ENCODE results near the gene SNRPA1. TPM values are rescaled to one million over a fixed set of nuclear protein-coding genes. Genes with fewer than 3 reads are reported as not detected.

The SNRPA1 gene
- total and polyA plus RNA-seq, 2 donors (not counting 1 experiment from before 2014, with no cell fraction given), result 97.7 to 113 TPM

DNA sequence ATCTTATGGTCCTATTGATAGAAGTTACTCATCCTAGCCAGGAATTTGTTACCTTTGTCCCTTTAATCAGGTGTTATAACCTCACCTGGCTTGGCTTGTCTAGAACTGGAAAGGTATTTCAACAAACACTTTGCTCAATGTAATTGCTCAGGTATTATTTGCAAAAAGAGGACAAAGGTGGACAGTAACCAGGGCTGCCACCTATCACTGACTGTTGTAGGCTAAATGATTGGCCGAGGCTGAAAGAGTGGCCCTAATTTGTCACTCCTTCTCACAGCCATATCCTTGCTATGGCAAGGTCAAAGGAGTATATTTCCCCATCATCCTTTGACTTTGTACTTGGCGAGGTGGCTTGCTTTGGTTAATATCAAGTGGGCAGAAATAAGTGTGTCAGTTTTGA is 15.0 kb downstream of the SNRPA1 start:
- Histone ChIP-seq H3K4me2 (replicated peaks; ENCODE audit: low read depth, low read length, poor library complexity, severe bottlenecking) (no peak overlapping the region), H2AFZ (ENCODE audit: insufficient read depth, low read depth, low read length, poor library complexity, severe bottlenecking) (no peak overlapping the region), H3K27me3 (replicated peaks in 1 of 4; ENCODE audit: control extremely low read depth in 1 of 4, control insufficient read depth in 3 of 4, insufficient read depth in 4 of 4, low read length in 3 of 4) (no peaks in the 10 kb centered on the region), H3K4me1 (ENCODE audit: control insufficient read depth in 2 of 2, insufficient read depth in 2 of 2, low read length in 2 of 2) (peaks cover 10 to 20% of the 10 kb centered on the region in 2 donors), H3K9me3 (ENCODE audit: control extremely low read depth in 1 of 3, control insufficient read depth in 2 of 3, insufficient read depth in 1 of 3, low read length in 2 of 3) (no peaks in the 10 kb centered on the region), H3K36me3 (replicated peaks in 1 of 2; ENCODE audit: control extremely low read depth in 1 of 2, control insufficient read depth in 1 of 2, extremely low read depth in 1 of 2, insufficient read depth in 2 of 2, low read length in 1 of 2) (peaks cover 7 to 47% of the 10 kb centered on the region in 2 experiments), H3K79me2 (ENCODE audit: control insufficient read depth, insufficient read depth, low read length) (peaks cover 19% of the 10 kb centered on the region), H3K27ac (ENCODE audit: low read length in 2 of 2) (no peak overlapping the region), H3K9ac (ENCODE audit: low read length) (no peak overlapping the region), H4K20me1 (ENCODE audit: control insufficient read depth, insufficient read depth, low read length, poor library complexity, severe bottlenecking) (no peaks in the 10 kb centered on the region), H3K4me3 (ENCODE audit: control extremely low read depth in 1 of 5, extremely low read depth in 1 of 5, insufficient read depth in 1 of 5, low read depth in 2 of 5, low read length in 4 of 5) (no peak overlapping the region)
- no peak for TF ChIP-seq EZH2 (IDR thresholded peaks at IDR 0.05; ENCODE audit: borderline replicate concordance, insufficient read depth, low read depth, low read length, poor library complexity, severe bottlenecking)
- TF ChIP-seq, protein P1, sequence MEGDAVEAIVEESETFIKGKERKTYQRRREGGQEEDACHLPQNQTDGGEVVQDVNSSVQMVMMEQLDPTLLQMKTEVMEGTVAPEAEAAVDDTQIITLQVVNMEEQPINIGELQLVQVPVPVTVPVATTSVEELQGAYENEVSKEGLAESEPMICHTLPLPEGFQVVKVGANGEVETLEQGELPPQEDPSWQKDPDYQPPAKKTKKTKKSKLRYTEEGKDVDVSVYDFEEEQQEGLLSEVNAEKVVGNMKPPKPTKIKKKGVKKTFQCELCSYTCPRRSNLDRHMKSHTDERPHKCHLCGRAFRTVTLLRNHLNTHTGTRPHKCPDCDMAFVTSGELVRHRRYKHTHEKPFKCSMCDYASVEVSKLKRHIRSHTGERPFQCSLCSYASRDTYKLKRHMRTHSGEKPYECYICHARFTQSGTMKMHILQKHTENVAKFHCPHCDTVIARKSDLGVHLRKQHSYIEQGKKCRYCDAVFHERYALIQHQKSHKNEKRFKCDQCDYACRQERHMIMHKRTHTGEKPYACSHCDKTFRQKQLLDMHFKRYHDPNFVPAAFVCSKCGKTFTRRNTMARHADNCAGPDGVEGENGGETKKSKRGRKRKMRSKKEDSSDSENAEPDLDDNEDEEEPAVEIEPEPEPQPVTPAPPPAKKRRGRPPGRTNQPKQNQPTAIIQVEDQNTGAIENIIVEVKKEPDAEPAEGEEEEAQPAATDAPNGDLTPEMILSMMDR (IDR thresholded peaks at IDR 0.05), result no peak
- Mint-ChIP-seq H3K4me1 (peaks cover 12% of the 10 kb centered on the region), H3K4me3 (no peak overlapping the region), H3K27me3 (no peaks in the 10 kb centered on the region), H3K9me3 (ENCODE audit: insufficient read depth) (no peaks in the 10 kb centered on the region), H3K27ac (no peak overlapping the region)
- intact Hi-C loops (cut with micrococcal nuclease), result no loop called here
- CTCF ChIA-PET, result interaction anchor here (1.1 to 2.6 kb wide), 2 partner anchors 9 kb away, joined by 4 to 10 read pairs; no protein-coding TSS in a partner anchor
- POLR2A ChIA-PET, result no interaction called here
- 100% methylated on average over 1 of the region's 2 CpGs for WGBS (ENCODE audit: insufficient coverage)
- DNase-seq (no peak), ATAC-seq (ENCODE audit: low read depth) (no peak)

DNA sequence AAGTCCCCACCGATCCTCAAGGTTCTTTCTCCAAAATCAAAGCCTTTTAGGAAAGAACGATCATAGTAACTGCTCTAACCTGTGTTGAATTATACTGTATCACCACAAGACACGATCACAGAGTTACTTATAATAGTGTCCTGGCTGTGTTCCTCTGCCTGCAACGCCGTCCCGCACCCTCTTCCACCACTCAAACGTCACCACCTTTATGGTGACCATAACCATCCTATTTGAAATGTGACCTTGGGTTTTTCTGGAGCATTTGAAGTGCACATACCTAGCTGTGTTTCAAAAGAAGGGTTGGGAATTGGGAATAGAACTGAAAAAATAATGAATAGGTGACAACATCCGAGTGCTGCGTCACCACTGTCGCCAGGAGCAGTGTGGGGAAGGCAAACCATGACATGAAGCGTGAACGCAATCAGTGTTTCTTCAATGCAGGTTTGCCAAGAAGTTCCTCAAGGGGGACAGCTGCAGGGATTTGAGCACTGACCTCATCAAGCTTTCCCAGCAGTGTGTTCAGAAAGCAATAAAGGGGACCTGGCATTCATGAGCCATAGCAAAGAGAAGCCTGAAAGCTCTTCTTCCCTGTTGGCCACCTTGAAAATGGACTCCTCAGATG is 17.0 kb downstream of the SNRPA1 start:
- peak overlapping the region; percentile 89 for H2AFZ ChIP-seq (ENCODE audit: insufficient read depth, low read depth, low read length, poor library complexity, severe bottlenecking)
- ATAC-seq (ENCODE audit: low read depth), result no peak

More for the DNA sequence above, 17.0 kb downstream of the SNRPA1 start:
- no peaks in the 10 kb centered on the region for H3K9me3 ChIP-seq (ENCODE audit: control extremely low read depth in 1 of 3, control insufficient read depth in 2 of 3, insufficient read depth in 1 of 3, low read length in 2 of 3)
- no peaks in the 10 kb centered on the region for H3K27me3 ChIP-seq (replicated peaks in 1 of 4; ENCODE audit: control extremely low read depth in 1 of 4, control insufficient read depth in 3 of 4, insufficient read depth in 4 of 4, low read length in 3 of 4)
- Mint-ChIP-seq H3K9me3 (ENCODE audit: insufficient read depth) (no peaks in the 10 kb centered on the region), H3K27ac (peak overlapping the region; percentile 77), H3K4me3 (peak overlapping the region; percentile 96), H3K27me3 (no peaks in the 10 kb centered on the region), H3K4me1 (peaks cover 12% of the 10 kb centered on the region)
- CTCF ChIA-PET, result interaction anchor here (0.6 to 2.6 kb wide), 5 partner anchors 10 to 364 kb away, joined by 3 to 10 read pairs (median 3); partner anchors contain the start of gene LRRK1
- no peak for TF ChIP-seq EZH2 (IDR thresholded peaks at IDR 0.05; ENCODE audit: borderline replicate concordance, insufficient read depth, low read depth, low read length, poor library complexity, severe bottlenecking)
- TF ChIP-seq, protein P1 (IDR thresholded peaks at IDR 0.05), result no peak
- intact Hi-C loops (cut with micrococcal nuclease), result loop anchor here (1.0 kb wide), 3 partner anchors 16 to 190 kb away; partner anchors contain the start of gene CHSY1
- peaks cover 19% of the 10 kb centered on the region for H3K79me2 ChIP-seq (ENCODE audit: control insufficient read depth, insufficient read depth, low read length)
- H3K27ac ChIP-seq (ENCODE audit: low read length in 2 of 2), result no peak overlapping the region
- POLR2A ChIA-PET, result interaction anchor here (0.7 to 1.0 kb wide), 2 partner anchors 26 to 359 kb away, joined by 3 to 6 read pairs; partner anchors contain the start of gene CHSY1
- H3K9ac ChIP-seq (ENCODE audit: low read length), result peak overlapping the region; percentile 81
- H3K36me3 ChIP-seq (replicated peaks in 1 of 2; ENCODE audit: control extremely low read depth in 1 of 2, control insufficient read depth in 1 of 2, extremely low read depth in 1 of 2, insufficient read depth in 2 of 2, low read length in 1 of 2), result peaks cover 9 to 47% of the 10 kb centered on the region in 2 experiments
- H3K4me2 ChIP-seq (replicated peaks; ENCODE audit: low read depth, low read length, poor library complexity, severe bottlenecking), result peak overlapping the region; percentile 76
- H3K4me3 ChIP-seq (ENCODE audit: control extremely low read depth in 1 of 5, extremely low read depth in 1 of 5, insufficient read depth in 1 of 5, low read depth in 2 of 5, low read length in 4 of 5), result peak overlapping the region; percentile 68 to 96 (median 84)
- peaks cover 10 to 20% of the 10 kb centered on the region in 2 donors for H3K4me1 ChIP-seq (ENCODE audit: control insufficient read depth in 2 of 2, insufficient read depth in 2 of 2, low read length in 2 of 2)
- no peak for DNase-seq
- WGBS (ENCODE audit: insufficient coverage), result 85% methylated on average over 8 of the region's 12 CpGs
- H4K20me1 ChIP-seq (ENCODE audit: control insufficient read depth, insufficient read depth, low read length, poor library complexity, severe bottlenecking), result no peaks in the 10 kb centered on the region

All from B cell (primary cell).